ENCODE data around the gene LEMD1.

The LEMD1 gene

GRCh38 chr1:205358579-205358978 lies 63.3 kb downstream of the LEMD1 start:
- H3K4me1 ChIP-seq (ENCODE audit: insufficient read depth, low read length): peaks cover 42% of the 10 kb centered on the region
- no peaks in the 10 kb centered on the region for H3K27me3 ChIP-seq (ENCODE audit: insufficient read depth, low read length)
- H2AFZ ChIP-seq (ENCODE audit: low read depth, low read length): no peak overlapping the region
- no peaks in the 10 kb centered on the region for H3K36me3 ChIP-seq (ENCODE audit: insufficient read depth, low read length)
- H3K4me3 ChIP-seq (ENCODE audit: low read length): no peak overlapping the region
- H3K9me3 ChIP-seq (ENCODE audit: low read length): no peaks in the 10 kb centered on the region

GRCh38 chr1:205357567-205357966 lies 64.3 kb downstream of the LEMD1 start:
- H3K4me1 ChIP-seq (ENCODE audit: insufficient read depth, low read length): peaks cover 47% of the 10 kb centered on the region
- H3K4me3 ChIP-seq (ENCODE audit: low read length): no peak overlapping the region
- no peaks in the 10 kb centered on the region for H3K27me3 ChIP-seq (ENCODE audit: insufficient read depth, low read length)
- H3K36me3 ChIP-seq (ENCODE audit: insufficient read depth, low read length): no peaks in the 10 kb centered on the region
- no peak overlapping the region for H2AFZ ChIP-seq (ENCODE audit: low read depth, low read length)
- H3K9me3 ChIP-seq (ENCODE audit: low read length): no peaks in the 10 kb centered on the region

GRCh38 chr1:205356440-205357139 lies 65.3 kb downstream of the LEMD1 start, which contains the start of gene KLHDC8A:
Gene KLHDC8A (minus strand): TSS chr1:205356922. CDS start chr1:205343604, 13,318 bp downstream.
- peak within 1 kb of the TSS; percentile 42 for H3K4me3 ChIP-seq (ENCODE audit: low read length)
- no peaks in the 10 kb centered on the region for H3K9me3 ChIP-seq (ENCODE audit: low read length)
- peak within 1 kb of the TSS; percentile 41 for H2AFZ ChIP-seq (ENCODE audit: low read depth, low read length)
- no peaks in the 10 kb centered on the region for H3K36me3 ChIP-seq (ENCODE audit: insufficient read depth, low read length)
- H3K4me1 ChIP-seq (ENCODE audit: insufficient read depth, low read length): peaks cover 56% of the 10 kb centered on the region
- no peaks in the 10 kb centered on the region for H3K27me3 ChIP-seq (ENCODE audit: insufficient read depth, low read length)

GRCh38 chr1:205355075-205355453 lies 66.8 kb downstream of the LEMD1 start:
- Histone ChIP-seq H3K4me1 (ENCODE audit: insufficient read depth, low read length) (peaks cover 64% of the 10 kb centered on the region), H2AFZ (ENCODE audit: low read depth, low read length) (no peak overlapping the region), H3K27me3 (ENCODE audit: insufficient read depth, low read length) (no peaks in the 10 kb centered on the region), H3K9me3 (ENCODE audit: low read length) (no peaks in the 10 kb centered on the region), H3K4me3 (ENCODE audit: low read length) (no peak overlapping the region), H3K36me3 (ENCODE audit: insufficient read depth, low read length) (no peaks in the 10 kb centered on the region)

- no peaks in the 10 kb centered on the region for H3K36me3 ChIP-seq (ENCODE audit: insufficient read depth, low read length)
- H3K4me3 ChIP-seq (ENCODE audit: low read length): no peak overlapping the region
- H2AFZ ChIP-seq (ENCODE audit: low read depth, low read length): no peak overlapping the region
- H3K4me1 ChIP-seq (ENCODE audit: insufficient read depth, low read length): peaks cover 66% of the 10 kb centered on the region
- no peaks in the 10 kb centered on the region for H3K27me3 ChIP-seq (ENCODE audit: insufficient read depth, low read length)
- H3K9me3 ChIP-seq (ENCODE audit: low read length): no peaks in the 10 kb centered on the region
Measured at GRCh38 chr1:205354259-205355074, 67.4 kb downstream of the LEMD1 start.

- no peaks in the 10 kb centered on the region for H3K27me3 ChIP-seq (ENCODE audit: insufficient read depth, low read length)
- no peak overlapping the region for H3K4me3 ChIP-seq (ENCODE audit: low read length)
- H2AFZ ChIP-seq (ENCODE audit: low read depth, low read length): no peak overlapping the region
- peaks cover 70% of the 10 kb centered on the region for H3K4me1 ChIP-seq (ENCODE audit: insufficient read depth, low read length)
- no peaks in the 10 kb centered on the region for H3K9me3 ChIP-seq (ENCODE audit: low read length)
- no peaks in the 10 kb centered on the region for H3K36me3 ChIP-seq (ENCODE audit: insufficient read depth, low read length)
Measured at GRCh38 chr1:205353612-205354011, 68.2 kb downstream of the LEMD1 start.

- no peaks in the 10 kb centered on the region for H3K36me3 ChIP-seq (ENCODE audit: insufficient read depth, low read length)
- H3K4me1 ChIP-seq (ENCODE audit: insufficient read depth, low read length): peaks cover 70% of the 10 kb centered on the region
- H3K9me3 ChIP-seq (ENCODE audit: low read length): no peaks in the 10 kb centered on the region
- no peaks in the 10 kb centered on the region for H3K27me3 ChIP-seq (ENCODE audit: insufficient read depth, low read length)
- no peak overlapping the region for H3K4me3 ChIP-seq (ENCODE audit: low read length)
- no peak overlapping the region for H2AFZ ChIP-seq (ENCODE audit: low read depth, low read length)
Measured at GRCh38 chr1:205353191-205353590, 68.7 kb downstream of the LEMD1 start.

GRCh38 chr1:205351984-205352713 lies 69.7 kb downstream of the LEMD1 start:
- Histone ChIP-seq H3K4me3 (ENCODE audit: low read length) (no peak overlapping the region), H3K36me3 (ENCODE audit: insufficient read depth, low read length) (no peaks in the 10 kb centered on the region), H3K9me3 (ENCODE audit: low read length) (no peaks in the 10 kb centered on the region), H2AFZ (ENCODE audit: low read depth, low read length) (no peak overlapping the region), H3K4me1 (ENCODE audit: insufficient read depth, low read length) (peaks cover 67% of the 10 kb centered on the region), H3K27me3 (ENCODE audit: insufficient read depth, low read length) (no peaks in the 10 kb centered on the region)

- no peak overlapping the region for H2AFZ ChIP-seq (ENCODE audit: low read depth, low read length)
- H3K27me3 ChIP-seq (ENCODE audit: insufficient read depth, low read length): no peaks in the 10 kb centered on the region
- H3K9me3 ChIP-seq (ENCODE audit: low read length): no peaks in the 10 kb centered on the region
- H3K36me3 ChIP-seq (ENCODE audit: insufficient read depth, low read length): no peaks in the 10 kb centered on the region
- H3K4me1 ChIP-seq (ENCODE audit: insufficient read depth, low read length): peaks cover 54% of the 10 kb centered on the region
- no peak overlapping the region for H3K4me3 ChIP-seq (ENCODE audit: low read length)
Measured at GRCh38 chr1:205350691-205351141, 71.1 kb downstream of the LEMD1 start.

- Histone ChIP-seq H3K4me3 (ENCODE audit: low read length) (no peak overlapping the region), H3K4me1 (ENCODE audit: insufficient read depth, low read length) (peaks cover 48% of the 10 kb centered on the region), H3K27me3 (ENCODE audit: insufficient read depth, low read length) (no peaks in the 10 kb centered on the region), H3K9me3 (ENCODE audit: low read length) (no peaks in the 10 kb centered on the region), H2AFZ (ENCODE audit: low read depth, low read length) (no peak overlapping the region), H3K36me3 (ENCODE audit: insufficient read depth, low read length) (no peaks in the 10 kb centered on the region)
Measured at GRCh38 chr1:205350124-205350523, 71.7 kb downstream of the LEMD1 start.

- Histone ChIP-seq H3K9me3 (ENCODE audit: low read length) (no peaks in the 10 kb centered on the region), H3K4me1 (ENCODE audit: insufficient read depth, low read length) (peaks cover 42% of the 10 kb centered on the region), H3K36me3 (ENCODE audit: insufficient read depth, low read length) (no peaks in the 10 kb centered on the region), H3K27me3 (ENCODE audit: insufficient read depth, low read length) (peaks cover 10% of the 10 kb centered on the region), H3K4me3 (ENCODE audit: low read length) (no peak overlapping the region), H2AFZ (ENCODE audit: low read depth, low read length) (no peak overlapping the region)
Measured at GRCh38 chr1:205348554-205349487, 73.0 kb downstream of the LEMD1 start.

- Histone ChIP-seq H2AFZ (ENCODE audit: low read depth, low read length) (no peak overlapping the region), H3K36me3 (ENCODE audit: insufficient read depth, low read length) (no peaks in the 10 kb centered on the region), H3K27me3 (ENCODE audit: insufficient read depth, low read length) (peaks cover 16% of the 10 kb centered on the region), H3K4me3 (ENCODE audit: low read length) (no peak overlapping the region), H3K4me1 (ENCODE audit: insufficient read depth, low read length) (peaks cover 32% of the 10 kb centered on the region), H3K9me3 (ENCODE audit: low read length) (no peaks in the 10 kb centered on the region)
Measured at GRCh38 chr1:205346956-205347574, 74.8 kb downstream of the LEMD1 start.
